GM12878 (cell line): ENCODE results near the gene GPR18. TPM values are rescaled to one million over a fixed set of nuclear protein-coding genes. Genes with fewer than 3 reads are reported as not detected.
A peak's percentile ranks its signal among the peaks of the same experiment; 100 is the strongest.

ENCODE experiments used
- BCL11A ChIP-seq: IDR thresholded peaks from 2 replicates; pipeline ENCODE4 v1.6.1; 2011; ENCODE audit warnings: low read depth, low read length
- BHLHE40 ChIP-seq, 2 experiments: fragments of 450-650 bp in 1 of 2; IDR thresholded peaks; 2 replicates each; pipeline ENCODE4 v1.6.1; 2011 to 2017; ENCODE audit warnings: low read depth in 2 of 2, borderline replicate concordance in 1 of 2, improper control_type of control experiment in 1 of 2, low read length in 1 of 2, mild to moderate bottlenecking in 1 of 2
- E2F8 ChIP-seq: fragments of 450-650 bp; IDR thresholded peaks from 2 replicates; pipeline ENCODE4 v1.6.1; 2018; ENCODE audit warnings: mild to moderate bottlenecking, low read depth, moderate library complexity; ENCODE audit not compliant: partially characterized antibody
- EZH2 ChIP-seq: IDR thresholded peaks from 2 replicates; pipeline ENCODE4 v1.6.1; 2012; ENCODE audit warnings: low read depth, mild to moderate bottlenecking, control low read depth, inconsistent platforms, low read length, borderline replicate concordance; ENCODE audit not compliant: control insufficient read depth
- FOXK2 ChIP-seq: fragments of 450-650 bp; IDR thresholded peaks from 2 replicates; pipeline ENCODE4 v1.6.1; 2017; ENCODE audit warnings: mild to moderate bottlenecking, moderate library complexity
- GATAD2B ChIP-seq: fragments of 450-650 bp; conservative IDR thresholded peaks from 2 replicates; pipeline ENCODE4 v1.6.1; 2017; ENCODE audit warnings: low read depth, mild to moderate bottlenecking, moderate library complexity
- MLLT1 ChIP-seq: fragments of 450-650 bp; IDR thresholded peaks from 2 replicates; pipeline ENCODE4 v1.6.1; 2016; ENCODE audit warnings: mild to moderate bottlenecking
- MTA2 ChIP-seq: fragments of 450-650 bp; IDR thresholded peaks from 2 replicates; pipeline ENCODE4 v1.6.1; 2016; ENCODE audit warnings: low read depth, mild to moderate bottlenecking, moderate library complexity
- MTA3 ChIP-seq: IDR thresholded peaks from 2 replicates; pipeline ENCODE4 v1.6.1; 2012; ENCODE audit warnings: low read length, inconsistent platforms, borderline replicate concordance
- RAD51 ChIP-seq: fragments of 450-650 bp; IDR thresholded peaks from 2 replicates; pipeline ENCODE4 v1.6.1; 2016; ENCODE audit warnings: moderate library complexity, mild to moderate bottlenecking, inconsistent platforms
- SIN3A ChIP-seq: IDR thresholded peaks from 2 replicates; pipeline ENCODE4 v1.6.1; 2012; ENCODE audit warnings: low read depth, low read length, improper control_type of control experiment
- SMC3 ChIP-seq: IDR thresholded peaks from 2 replicates; pipeline ENCODE4 v1.6.1; 2011; ENCODE audit warnings: low read length, improper control_type of control experiment, borderline replicate concordance
- SP1 ChIP-seq: IDR thresholded peaks from one replicate; pipeline ENCODE4 v1.6.1; 2011; ENCODE audit warnings: low read depth, low read length
- TAF1 ChIP-seq: IDR thresholded peaks from 2 replicates; pipeline ENCODE4 v1.6.1; 2011; ENCODE audit warnings: mild to moderate bottlenecking, low read depth, low read length, borderline replicate concordance
- ZBED1 ChIP-seq: IDR thresholded peaks from 2 replicates; pipeline ENCODE4 v1.6.1; 2016; ENCODE audit warnings: borderline replicate concordance
- ZBTB11 ChIP-seq: fragments of 450-650 bp; formaldehyde crosslinking; IDR thresholded peaks from 2 replicates; pipeline ENCODE4 v1.5.0; 2022; ENCODE audit warnings: mild to moderate bottlenecking, missing genetic modification characterization
- ZBTB40 ChIP-seq: fragments of 450-650 bp; IDR thresholded peaks from 2 replicates; pipeline ENCODE4 v1.6.1; 2016; ENCODE audit warnings: mild to moderate bottlenecking, moderate library complexity, borderline replicate concordance
- ZNF24 ChIP-seq: fragments of 450-650 bp; IDR thresholded peaks from 2 replicates; pipeline ENCODE4 v1.6.1; 2017; ENCODE audit warnings: antibody characterized with exemption, mild to moderate bottlenecking
- ZSCAN29 ChIP-seq: fragments of 450-650 bp; IDR thresholded peaks from 2 replicates; pipeline ENCODE4 v1.6.1; 2017; ENCODE audit warnings: mild to moderate bottlenecking, moderate library complexity
- ZZZ3 ChIP-seq: IDR thresholded peaks from 2 replicates; pipeline ENCODE4 v1.6.1; 2011; ENCODE audit warnings: low read depth; ENCODE audit not compliant: control insufficient read depth, insufficient read length
- polyA plus RNA-seq, 11 experiments: library from polyadenylated mRNA; depleted of rRNA in 4 of 11; unstranded in 6 of 11; stranded (reverse) in 5 of 11; fragments of >200 nt; fragmentation: Nextera tagmentation in 4 of 11; fragmentation: Illumina TruSeq in 1 of 11; extraction: Ambion mirVana in 4 of 11; extraction: Trizol in 1 of 11; gene quantifications; 1 replicate in 1 of 11; 2 replicates in 10 of 11; pipeline versions ENCODE4 v1.2.1 to v1.2.3, GENCODE V29; 2011 to 2016; ENCODE audit warnings: inconsistent platforms in 2 of 11, missing spikeins in 2 of 11, low read depth in 1 of 11
- total RNA-seq, 4 experiments: library from RNA; depleted of rRNA in 3 of 4; stranded (reverse); fragments of >200 nt in 3 of 4; fragmentation: Illumina TruSeq in 1 of 4; extraction: Trizol in 1 of 4; gene quantifications; 2 replicates each; pipeline versions ENCODE4 v1.2.1 to v1.2.3, GENCODE V29; 2013 to 2021

Gene GPR18
- total and polyA plus RNA-seq, 10 of the 15 experiments (the other 5 are each of a cell fraction or from before 2014, with no cell fraction given): 3.3 to 12.9 (median 5.2) TPM

GRCh38 chr13:99307247-99307646 is 49.1 kb upstream of the GPR18 start, which contains the start of gene GPR183 (continued):
- no peak for TF ChIP-seq EZH2
- no peak for TF ChIP-seq ZNF24
- peak; percentile 94 for TF ChIP-seq MLLT1
- TF ChIP-seq E2F8: no peak
- TF ChIP-seq SP1: peak; percentile 16
- TF ChIP-seq SIN3A: no peak; the same call in 1 of the 2 replicates
- TF ChIP-seq SMC3: no peak; the same call in 1 of the 2 replicates
- no peak for TF ChIP-seq ZSCAN29
- peak; percentile 23; the same call in 1 of the 2 replicates for TF ChIP-seq BCL11A
- TF ChIP-seq ZBTB11 (CRISPR knock-in tag): no peak
- peak in 1 of 2 experiments; percentile 64; a peak in 2 of 4 replicates for TF ChIP-seq BHLHE40 (IDR thresholded peaks at IDR 0.05; ENCODE audit: borderline replicate concordance in 1 of 2, low read depth in 2 of 2, low read length in 1 of 2)
- TF ChIP-seq ZBED1: peak; percentile 69; the same call in 1 of the 2 replicates
- no peak for TF ChIP-seq GATAD2B
- no peak for TF ChIP-seq ZZZ3
- peak; percentile 67; the same call in 1 of the 2 replicates for TF ChIP-seq MTA2
- peak; percentile 92 for TF ChIP-seq TAF1
- TF ChIP-seq ZBTB40: no peak
- peak; percentile 45; the same call in 1 of the 2 replicates for TF ChIP-seq RAD51
- no peak for TF ChIP-seq FOXK2
- TF ChIP-seq MTA3: peak; percentile 31; the same call in 1 of the 2 replicates
